Motor neuron (in vitro differentiated cells): ENCODE results near the gene SLC6A16. TPM values are rescaled to one million over a fixed set of nuclear protein-coding genes. Genes with fewer than 3 reads are reported as not detected.
A peak's percentile ranks its signal among the peaks of the same experiment; 100 is the strongest.
"Not testable (repeated sequence)": the region's sequence is repeated elsewhere in the genome, so short reads cannot be mapped to it uniquely, and the experiment has no call there.

Source experiments
- ATAC-seq, 8 experiments: fragments of 200-7000 bp; cut with Tn5 transposase; replicated peaks in 6 of 8; 2 replicates each; pipeline ENCODE4 v1.8.0; 2021; ENCODE audit warnings: mild to moderate bottlenecking in 8 of 8, moderate library complexity in 8 of 8
- H3K27ac ChIP-seq, 2 donors: fragments of 250-450 bp; sonication (Bioruptor Pico); 2 replicates each; pipeline ENCODE4 v1.9.0; 2021; ENCODE audit warnings: antibody characterized with exemption in 2 of 2, mild to moderate bottlenecking in 2 of 2, moderate library complexity in 1 of 2
- H3K4me1 ChIP-seq, 2 donors: fragments of 250-450 bp; sonication (Bioruptor Pico); replicated peaks in 1 of 2; 2 replicates each; pipeline ENCODE4 v1.6.1; 2021; ENCODE audit warnings: antibody characterized with exemption in 2 of 2, mild to moderate bottlenecking in 2 of 2, moderate library complexity in 1 of 2
- H3K4me3 ChIP-seq, 5 donors: fragments of 250-450 bp; sonication (Bioruptor Pico); 2 replicates each; pipeline ENCODE4 v1.9.0; 2021; ENCODE audit warnings: antibody characterized with exemption in 5 of 5, mild to moderate bottlenecking in 5 of 5, moderate library complexity in 4 of 5
- WGBS, 10 experiments: fragments of 450-650 bp; shearing (Covaris generic); methylation state at CpG; one replicate each; pipeline ENCODE4 v1.0.0; 2022; 5-methylcytosine and 5-hydroxymethylcytosine counted together
- in situ Hi-C, 9 experiments: fragments of 400-800 bp; cut with MboI; loops; one replicate each; pipeline ENCODE4 v1.15.0; 2021; ENCODE audit warnings: low sequenced_read_pairs in 9 of 9, low pct_unique_long_range_greater_than_20kb in 2 of 9; ENCODE audit not compliant: unreplicated experiment in 9 of 9
- total RNA-seq, 8 experiments: library from RNA; unstranded; fragments of 300-600 nt; gene quantifications; 2 replicates each; pipeline versions ENCODE4 v1.2.3 to v1.2.4, GENCODE V29; 2022

SLC6A16 gene
- total RNA-seq = 1 to 10 TPM in 4 of 8 experiments, under 1 TPM in 4; 0.51 to 2.4 (median 1.1) TPM

GRCh38 chr19:49324801-49325576 is at the start of gene SLC6A16:
TSS of gene SLC6A16 (minus strand) at chr19:49325191. CDS start at chr19:49311347, 13,844 bp downstream.
- in situ Hi-C loops = no loop called here
- Histone ChIP-seq H3K4me1 (no peaks in the 10 kb centered on the region), H3K27ac (no peak within 1 kb of the TSS), H3K4me3 (no peak within 1 kb of the TSS)
- 80 to 95% (median 89%) methylated on average over 6 to 18 of the region's 38 CpGs; no CpG with 5 or more reads in 7 of the 10 experiments for WGBS, 10 experiments
- no peak for ATAC-seq

- H3K4me1 ChIP-seq, ATAC-seq, in situ Hi-C loops, H3K27ac ChIP-seq, H3K4me3 ChIP-seq: not testable (repeated sequence)
- 0 to 100% (median 80%) methylated on average over 1 to 2 of the region's 3 CpGs; no CpG with 5 or more reads in 2 of the 10 experiments for WGBS, 10 experiments
Observed at GRCh38 chr19:49373174-49373573, 48.2 kb upstream of the SLC6A16 start.

GRCh38 chr19:49371184-49371583 is 46.2 kb upstream of the SLC6A16 start:
- ATAC-seq = no peak
- no peaks in the 10 kb centered on the region for H3K4me1 ChIP-seq
- H3K27ac ChIP-seq = no peak overlapping the region
- in situ Hi-C loops = no loop called here
- WGBS, 10 experiments = 35 to 100% (median 74%) methylated on average over 1 to 3 of the region's 3 CpGs; no CpG with 5 or more reads in 1 of the 10 experiments
- no peak overlapping the region for H3K4me3 ChIP-seq

GRCh38 chr19:49368711-49369358 is 43.8 kb upstream of the SLC6A16 start:
- H3K4me1 ChIP-seq = peaks cover 0 to 5% of the 10 kb centered on the region in 2 donors
- no peak for ATAC-seq
- 63 to 93% (median 86%) methylated on average over 1 to 5 of the region's 5 CpGs; no CpG with 5 or more reads in 1 of the 10 experiments for WGBS, 10 experiments
- H3K4me3 ChIP-seq = no peak overlapping the region
- in situ Hi-C loops = no loop called here
- no peak overlapping the region for H3K27ac ChIP-seq

GRCh38 chr19:49366110-49366509 is 41.1 kb upstream of the SLC6A16 start:
- Histone ChIP-seq H3K4me3 (no peak overlapping the region), H3K27ac (no peak overlapping the region), H3K4me1 (peaks cover 0 to 5% of the 10 kb centered on the region in 2 donors)
- no peak for ATAC-seq
- in situ Hi-C loops = no loop called here

- ATAC-seq = no peak
- Histone ChIP-seq H3K4me3 (peak overlapping the region; percentile 18 to 62 (median 49)), H3K4me1 (peaks cover 0 to 5% of the 10 kb centered on the region in 2 donors), H3K27ac (no peak overlapping the region)
- WGBS, 10 experiments = 20 to 81% (median 58%) methylated on average over 1 to 8 of the region's 27 CpGs; no CpG with 5 or more reads in 5 of the 10 experiments
- in situ Hi-C loops = no loop called here
Observed at GRCh38 chr19:49364083-49364737, 39.2 kb upstream of the SLC6A16 start.

GRCh38 chr19:49363268-49364082 is 38.5 kb upstream of the SLC6A16 start, which contains the start of gene DKKL1:
TSS of gene DKKL1 (plus strand) at chr19:49363877. CDS start at chr19:49363999, 122 bp downstream.
- no peak within 1 kb of the TSS for H3K27ac ChIP-seq
- peak within 1 kb of the TSS; percentile 18 to 62 (median 49) for H3K4me3 ChIP-seq
- peaks cover 0 to 5% of the 10 kb centered on the region in 2 donors for H3K4me1 ChIP-seq
- in situ Hi-C loops = no loop called here
- 0 to 9% (median 4%) methylated on average over 5 to 20 of the region's 46 CpGs; no CpG with 5 or more reads in 2 of the 10 experiments for WGBS, 10 experiments
- ATAC-seq = peak; percentile 76 to 89 (median 86)

- WGBS, 10 experiments = 0 to 20% (median 2%) methylated on average over 1 to 11 of the region's 14 CpGs
- no peak overlapping the region for H3K27ac ChIP-seq
- in situ Hi-C loops = no loop called here
- peak; percentile 1 to 7 (median 2) for ATAC-seq
- H3K4me3 ChIP-seq = peak overlapping the region; percentile 2 to 62 (median 49)
- peaks cover 0 to 5% of the 10 kb centered on the region in 2 donors for H3K4me1 ChIP-seq
Observed at GRCh38 chr19:49362929-49363267, 37.9 kb upstream of the SLC6A16 start.

- in situ Hi-C loops = no loop called here
- WGBS, 10 experiments = 0 to 16% (median 7%) methylated on average over 4 to 9 of the region's 52 CpGs; no CpG with 5 or more reads in 6 of the 10 experiments
- Histone ChIP-seq H3K4me1 (peaks cover 0 to 5% of the 10 kb centered on the region in 2 donors), H3K4me3 (peak within 1 kb of the TSS; percentile 26 to 62 (median 49)), H3K27ac (peak within 1 kb of the TSS; percentile 63 to 77)
- peak in 7 of 8 experiments; percentile 9 to 30 (median 11) for ATAC-seq
Observed at GRCh38 chr19:49362048-49362928, 37.3 kb upstream of the SLC6A16 start, which contains the start of gene TEAD2. TSS of gene TEAD2 (minus strand) at chr19:49362416. CDS start at chr19:49360075, 2,341 bp downstream.

GRCh38 chr19:49361438-49362047 is 36.6 kb upstream of the SLC6A16 start:
- peak in 7 of 8 experiments; percentile 1 to 21 (median 4) for ATAC-seq

More at GRCh38 chr19:49361438-49362047, 36.6 kb upstream of the SLC6A16 start:
- WGBS, 10 experiments = 0% methylated on average over 1 of the region's 27 CpGs; no CpG with 5 or more reads in 9 of the 10 experiments
- H3K4me1 ChIP-seq = peaks cover under 1 to 8% of the 10 kb centered on the region in 2 donors
- in situ Hi-C loops = no loop called here
- H3K27ac ChIP-seq = peak overlapping the region; percentile 63 to 77
- peak overlapping the region; percentile 26 to 62 (median 49) for H3K4me3 ChIP-seq
